HUES6 (cell line): Measurements from ENCODE around the gene DACT3.

ENCODE experiments used
- H3K27ac ChIP-seq: 2 replicates; pipeline ENCODE4 v1.7.0; 2013; ENCODE audit warnings: low read depth, mild to moderate bottlenecking, low read length, inconsistent platforms
- H3K27me3 ChIP-seq: 2 replicates; pipeline ENCODE4 v1.6.1; 2013; ENCODE audit warnings: low read length; ENCODE audit not compliant: control insufficient read depth, insufficient read depth
- H3K36me3 ChIP-seq: 2 replicates; pipeline ENCODE4 v1.6.1; 2013; ENCODE audit warnings: low read length; ENCODE audit not compliant: control insufficient read depth, insufficient read depth
- H3K4me1 ChIP-seq: 2 replicates; pipeline ENCODE4 v1.6.1; 2013; ENCODE audit warnings: low read length; ENCODE audit not compliant: control insufficient read depth, insufficient read depth
- H3K4me3 ChIP-seq: 2 replicates; pipeline ENCODE4 v1.5.1; 2013; ENCODE audit warnings: low read depth, low read length
- H3K9ac ChIP-seq: one replicate; pipeline ENCODE4 v1.6.1; 2013; ENCODE audit warnings: mild to moderate bottlenecking, low read length
- H3K9me3 ChIP-seq: 2 replicates; pipeline ENCODE4 v1.6.1; 2013; ENCODE audit warnings: low read depth, low read length; ENCODE audit not compliant: control insufficient read depth, insufficient read depth

The DACT3 gene

GRCh38 chr19:46648060-46648960, 12.7 kb downstream of the DACT3 start:
- H3K4me3 ChIP-seq, result peak overlapping the region; percentile 44; the same call in 1 of the 2 replicates
- peaks cover 57% of the 10 kb centered on the region for H3K27me3 ChIP-seq
- H3K27ac ChIP-seq, result no peak overlapping the region
- H3K4me1 ChIP-seq, result peaks cover 4% of the 10 kb centered on the region; the same call in 1 of the 2 replicates
- no peaks in the 10 kb centered on the region for H3K9me3 ChIP-seq
- H3K9ac ChIP-seq, result no peak overlapping the region
- no peaks in the 10 kb centered on the region for H3K36me3 ChIP-seq

GRCh38 chr19:46646402-46646801, 14.6 kb downstream of the DACT3 start:
- H3K27ac ChIP-seq, result no peak overlapping the region
- no peak overlapping the region for H3K9ac ChIP-seq
- no peaks in the 10 kb centered on the region for H3K9me3 ChIP-seq
- no peak overlapping the region for H3K4me3 ChIP-seq
- peaks cover 4% of the 10 kb centered on the region; the same call in 1 of the 2 replicates for H3K4me1 ChIP-seq
- H3K36me3 ChIP-seq, result no peaks in the 10 kb centered on the region
- peaks cover 59% of the 10 kb centered on the region for H3K27me3 ChIP-seq

- Histone ChIP-seq H3K36me3 (no peaks in the 10 kb centered on the region), H3K27ac (no peak overlapping the region)
Measured at GRCh38 chr19:46644720-46645119, 16.3 kb downstream of the DACT3 start.

GRCh38 chr19:46640656-46641055, 20.3 kb downstream of the DACT3 start:
- Histone ChIP-seq H3K4me3 (no peak overlapping the region), H3K9ac (no peak overlapping the region), H3K9me3 (no peaks in the 10 kb centered on the region), H3K4me1 (peaks cover 19% of the 10 kb centered on the region; the same call in 1 of the 2 replicates), H3K27ac (no peak overlapping the region), H3K27me3 (peaks cover 59% of the 10 kb centered on the region), H3K36me3 (no peaks in the 10 kb centered on the region)

More at GRCh38 chr19:46644720-46645119, 16.3 kb downstream of the DACT3 start:
- H3K9me3 ChIP-seq, result no peaks in the 10 kb centered on the region
- no peak overlapping the region for H3K4me3 ChIP-seq
- H3K9ac ChIP-seq, result no peak overlapping the region
- peaks cover 63% of the 10 kb centered on the region for H3K27me3 ChIP-seq
- peaks cover 9% of the 10 kb centered on the region; the same call in 1 of the 2 replicates for H3K4me1 ChIP-seq

- Histone ChIP-seq H3K36me3 (no peaks in the 10 kb centered on the region), H3K27ac (peak overlapping the region; percentile 31; the same call in 1 of the 2 replicates), H3K9me3 (no peaks in the 10 kb centered on the region), H3K27me3 (peaks cover 59% of the 10 kb centered on the region), H3K4me1 (peaks cover 18% of the 10 kb centered on the region), H3K9ac (peak overlapping the region; percentile 51), H3K4me3 (peak overlapping the region; percentile 72)
Measured at GRCh38 chr19:46639358-46640182, 21.4 kb downstream of the DACT3 start.

- H3K9ac ChIP-seq, result no peak overlapping the region
- H3K27me3 ChIP-seq, result peaks cover 79% of the 10 kb centered on the region
- no peaks in the 10 kb centered on the region for H3K9me3 ChIP-seq
- peaks cover 24% of the 10 kb centered on the region for H3K4me1 ChIP-seq
- no peak overlapping the region for H3K4me3 ChIP-seq
- H3K36me3 ChIP-seq, result no peaks in the 10 kb centered on the region
- H3K27ac ChIP-seq, result no peak overlapping the region
Measured at GRCh38 chr19:46637224-46637623, 23.8 kb downstream of the DACT3 start.

- H3K9ac ChIP-seq, result no peak within 1 kb of the TSS
- H3K27ac ChIP-seq, result no peak within 1 kb of the TSS
- H3K4me1 ChIP-seq, result peaks cover 27% of the 10 kb centered on the region
- no peaks in the 10 kb centered on the region for H3K9me3 ChIP-seq
- peak within 1 kb of the TSS; percentile 69 for H3K4me3 ChIP-seq
- H3K36me3 ChIP-seq, result no peaks in the 10 kb centered on the region
- peaks cover 78% of the 10 kb centered on the region for H3K27me3 ChIP-seq
Measured at GRCh38 chr19:46635920-46636761, 24.8 kb downstream of the DACT3 start, which contains the start of gene GNG8. Gene GNG8 (minus strand): TSS chr19:46636202. CDS start chr19:46634682, 1,520 bp downstream.

- H3K27ac ChIP-seq, result no peak overlapping the region
- peaks cover 65% of the 10 kb centered on the region for H3K27me3 ChIP-seq
- H3K9me3 ChIP-seq, result no peaks in the 10 kb centered on the region
- H3K36me3 ChIP-seq, result no peaks in the 10 kb centered on the region
- peaks cover 30% of the 10 kb centered on the region for H3K4me1 ChIP-seq
- H3K9ac ChIP-seq, result no peak overlapping the region
- peak overlapping the region; percentile 69 for H3K4me3 ChIP-seq
Measured at GRCh38 chr19:46634656-46635218, 26.2 kb downstream of the DACT3 start.

GRCh38 chr19:46634045-46634655, 26.8 kb downstream of the DACT3 start:
- peaks cover 63% of the 10 kb centered on the region for H3K27me3 ChIP-seq
- no peaks in the 10 kb centered on the region for H3K9me3 ChIP-seq
- no peak overlapping the region for H3K9ac ChIP-seq
- H3K27ac ChIP-seq, result no peak overlapping the region
- peak overlapping the region; percentile 69 for H3K4me3 ChIP-seq
- no peaks in the 10 kb centered on the region for H3K36me3 ChIP-seq
- peaks cover 29% of the 10 kb centered on the region for H3K4me1 ChIP-seq

GRCh38 chr19:46633130-46633529, 27.9 kb downstream of the DACT3 start:
- Histone ChIP-seq H3K27me3 (peaks cover 59% of the 10 kb centered on the region), H3K4me1 (peaks cover 25% of the 10 kb centered on the region), H3K4me3 (no peak overlapping the region), H3K27ac (no peak overlapping the region), H3K9ac (no peak overlapping the region), H3K9me3 (no peaks in the 10 kb centered on the region), H3K36me3 (no peaks in the 10 kb centered on the region)
